Natural killer cell (primary cell): ENCODE data around the gene SLC12A1. TPM values are rescaled to one million over a fixed set of nuclear protein-coding genes. Genes with fewer than 3 reads are reported as not detected.

Source experiments
- ATAC-seq, 3 donors: fragments of 150-1000 bp in 2 of 3; fragments of 200-7000 bp in 1 of 3; cut with Tn5 transposase; 1 replicate in 1 of 3; 2 replicates in 2 of 3; pipeline ENCODE4 v1.10.0; 2021; ENCODE audit warnings: mild to moderate bottlenecking in 2 of 3, moderate library complexity in 2 of 3
- DNase-seq, 2 donors: peaks; one replicate each; pipeline versions ENCODE4 v3.0.0 to v3.0.0-alpha.2; 2013 to 2021; ENCODE audit warnings: mixed read lengths in 1 of 2
- H3K27ac ChIP-seq: one replicate; pipeline ENCODE4 v1.5.1; 2013; ENCODE audit warnings: mild to moderate bottlenecking, low read length
- H3K27me3 ChIP-seq: one replicate; pipeline ENCODE4 v1.6.1; 2013; ENCODE audit warnings: low read length; ENCODE audit not compliant: control insufficient read depth, insufficient read depth
- H3K36me3 ChIP-seq: one replicate; pipeline ENCODE4 v1.6.1; 2013; ENCODE audit warnings: low read length; ENCODE audit not compliant: control insufficient read depth, insufficient read depth
- H3K4me1 ChIP-seq: one replicate; pipeline ENCODE4 v1.6.1; 2013; ENCODE audit warnings: low read length; ENCODE audit not compliant: control insufficient read depth, insufficient read depth
- H3K4me3 ChIP-seq: one replicate; pipeline ENCODE4 v1.5.1; 2013; ENCODE audit warnings: low read length
- H3K9me3 ChIP-seq: one replicate; pipeline ENCODE4 v1.6.1; 2013; ENCODE audit warnings: low read length; ENCODE audit not compliant: control insufficient read depth, insufficient read depth
- H3K27ac Mint-ChIP-seq, 2 donors: one replicate each; pipeline ENCODE4 v1.8.0; 2022; ENCODE audit warnings: mild to moderate bottlenecking in 2 of 2, mixed read lengths in 2 of 2, moderate library complexity in 1 of 2
- H3K27me3 Mint-ChIP-seq, 2 donors: one replicate each; pipeline ENCODE4 v1.8.0; 2022; ENCODE audit warnings: low read depth in 2 of 2, mixed read lengths in 2 of 2
- H3K36me3 Mint-ChIP-seq: one replicate; pipeline ENCODE4 v1.8.0; 2022; ENCODE audit warnings: mixed read lengths
- H3K4me1 Mint-ChIP-seq, 2 donors: one replicate each; pipeline ENCODE4 v1.8.0; 2022; ENCODE audit warnings: mixed read lengths in 2 of 2
- H3K4me3 Mint-ChIP-seq: one replicate; pipeline ENCODE4 v1.8.0; 2022; ENCODE audit warnings: mild to moderate bottlenecking, moderate library complexity, mixed read lengths
- H3K9me3 Mint-ChIP-seq, 2 donors: one replicate each; pipeline ENCODE4 v1.8.0; 2022; ENCODE audit warnings: mixed read lengths in 2 of 2
- WGBS: methylation state at CpG from one replicate; pipeline ENCODE4 v1.1.7; 2013; ENCODE audit warnings: missing lambda C conversion rate; ENCODE audit not compliant: insufficient coverage; 5-methylcytosine and 5-hydroxymethylcytosine counted together
- intact Hi-C: fragments of 100-400 bp; cut with micrococcal nuclease; formaldehyde crosslinking; loops from one replicate; pipeline ENCODE4 v1.14.2; 2022
- total RNA-seq, 4 donors: library from RNA; stranded (reverse); fragments of 120-200 nt in 1 of 4; gene quantifications; one replicate each; pipeline versions ENCODE4 v1.2.3 to v1.2.4, GENCODE V29; 2013 to 2022
- TF ChIP-seq, protein P1 (sequence below): fragments of 200-600 bp; IDR thresholded peaks from one replicate; pipeline ENCODE4 v1.8.0; 2022; ENCODE audit warnings: antibody characterized with exemption

SLC12A1 gene
- total RNA-seq = not detected
- not detected for total RNA-seq (2013)

DNA sequence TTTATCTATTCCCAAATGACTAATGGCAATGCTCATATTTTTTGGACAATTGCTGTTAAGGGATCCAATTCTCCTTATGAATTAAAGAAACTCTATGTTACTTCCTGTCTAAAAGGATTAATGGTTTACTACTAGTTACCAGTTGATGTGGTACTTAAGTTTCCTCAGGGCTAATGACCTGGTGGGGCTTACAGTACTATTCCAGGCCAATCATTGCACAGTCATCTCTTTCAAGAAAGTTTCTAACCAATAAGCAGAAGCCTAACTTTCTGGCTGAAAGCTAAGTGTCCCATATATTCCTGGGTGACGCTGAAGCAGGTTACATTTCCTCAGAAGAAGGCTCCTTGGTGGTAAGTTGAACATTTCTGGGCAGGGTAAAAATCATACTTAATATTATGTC is at the start of gene SLC12A1:
SLC12A1 (plus strand) TSS at position 322 of the 400 bp plus-strand sequence. CDS start 1,418 bp downstream, outside the sequence.
- no peaks in the 10 kb centered on the region for H3K9me3 Mint-ChIP-seq
- no peak for ATAC-seq
- H3K4me1 Mint-ChIP-seq = no peaks in the 10 kb centered on the region

DNA sequence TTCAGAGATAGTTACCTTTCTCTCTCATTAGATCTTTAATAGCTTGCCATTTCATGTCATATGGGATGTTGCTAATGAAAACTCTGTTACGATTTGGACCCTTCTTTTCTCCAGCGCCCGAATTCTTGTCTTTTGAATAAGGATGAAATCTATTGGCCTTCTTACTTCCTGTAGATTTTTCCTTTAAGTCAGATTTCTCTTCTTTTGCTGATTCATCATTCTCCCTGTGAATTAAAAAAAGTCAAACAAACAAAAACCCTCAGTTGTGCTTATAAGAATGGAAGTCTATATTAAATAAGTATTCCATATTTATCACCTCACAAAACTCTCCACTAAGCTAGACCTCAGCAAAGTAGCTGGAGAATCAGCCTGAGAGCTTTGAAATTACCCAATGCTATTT is 37.5 kb upstream of the SLC12A1 start:
- Histone ChIP-seq H3K27me3 (no peaks in the 10 kb centered on the region), H3K9me3 (no peaks in the 10 kb centered on the region), H3K4me3 (no peak overlapping the region), H3K27ac (no peak overlapping the region), H3K36me3 (no peaks in the 10 kb centered on the region), H3K4me1 (no peaks in the 10 kb centered on the region)
- H3K4me1 Mint-ChIP-seq = no peaks in the 10 kb centered on the region
- ATAC-seq (no peak), DNase-seq (no peak)
- H3K9me3 Mint-ChIP-seq = peaks cover 0 to 2% of the 10 kb centered on the region in 2 donors
- H3K4me3 Mint-ChIP-seq = no peak overlapping the region
- no peaks in the 10 kb centered on the region for H3K27me3 Mint-ChIP-seq
- TF ChIP-seq, protein P1, sequence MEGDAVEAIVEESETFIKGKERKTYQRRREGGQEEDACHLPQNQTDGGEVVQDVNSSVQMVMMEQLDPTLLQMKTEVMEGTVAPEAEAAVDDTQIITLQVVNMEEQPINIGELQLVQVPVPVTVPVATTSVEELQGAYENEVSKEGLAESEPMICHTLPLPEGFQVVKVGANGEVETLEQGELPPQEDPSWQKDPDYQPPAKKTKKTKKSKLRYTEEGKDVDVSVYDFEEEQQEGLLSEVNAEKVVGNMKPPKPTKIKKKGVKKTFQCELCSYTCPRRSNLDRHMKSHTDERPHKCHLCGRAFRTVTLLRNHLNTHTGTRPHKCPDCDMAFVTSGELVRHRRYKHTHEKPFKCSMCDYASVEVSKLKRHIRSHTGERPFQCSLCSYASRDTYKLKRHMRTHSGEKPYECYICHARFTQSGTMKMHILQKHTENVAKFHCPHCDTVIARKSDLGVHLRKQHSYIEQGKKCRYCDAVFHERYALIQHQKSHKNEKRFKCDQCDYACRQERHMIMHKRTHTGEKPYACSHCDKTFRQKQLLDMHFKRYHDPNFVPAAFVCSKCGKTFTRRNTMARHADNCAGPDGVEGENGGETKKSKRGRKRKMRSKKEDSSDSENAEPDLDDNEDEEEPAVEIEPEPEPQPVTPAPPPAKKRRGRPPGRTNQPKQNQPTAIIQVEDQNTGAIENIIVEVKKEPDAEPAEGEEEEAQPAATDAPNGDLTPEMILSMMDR = no peak
- intact Hi-C loops = no loop called here
- H3K36me3 Mint-ChIP-seq = peaks cover 6% of the 10 kb centered on the region
- WGBS = 61% methylated on average over 3 of the region's 3 CpGs
- H3K27ac Mint-ChIP-seq = no peak overlapping the region

More for the DNA sequence above, at the start of gene SLC12A1:
- intact Hi-C loops = no loop called here
- no peak for DNase-seq
- Mint-ChIP-seq H3K27ac (no peak within 1 kb of the TSS), H3K27me3 (peaks cover 10 to 24% of the 10 kb centered on the region in 2 donors), H3K4me3 (no peak within 1 kb of the TSS), H3K36me3 (no peaks in the 10 kb centered on the region)
- no peaks in the 10 kb centered on the region for H3K4me1 ChIP-seq
- no peaks in the 10 kb centered on the region for H3K36me3 ChIP-seq
- H3K27me3 ChIP-seq = no peaks in the 10 kb centered on the region
- no peak within 1 kb of the TSS for H3K4me3 ChIP-seq
- 83% methylated on average over 1 of the region's 1 CpG for WGBS
- TF ChIP-seq, protein P1 = no peak
- H3K27ac ChIP-seq = no peak within 1 kb of the TSS
- H3K9me3 ChIP-seq = no peaks in the 10 kb centered on the region

DNA sequence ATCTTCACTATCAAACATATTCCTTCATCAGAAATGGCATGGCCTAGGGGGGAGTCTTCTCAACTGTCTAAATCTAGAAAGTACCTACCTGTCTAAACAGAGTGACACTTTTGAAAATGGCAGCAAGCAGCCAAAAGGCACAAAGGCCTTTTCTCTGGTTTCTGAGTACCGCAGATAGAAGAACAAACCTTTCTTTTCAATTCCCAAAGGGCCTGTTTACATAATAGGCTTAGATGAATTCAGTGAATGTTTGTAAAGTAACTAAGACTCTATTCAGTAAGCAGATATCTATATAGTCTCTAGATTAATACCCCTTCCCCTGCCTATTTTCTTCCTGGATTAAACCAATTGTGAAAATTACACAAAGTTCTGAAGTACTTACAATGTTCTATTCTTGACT is 35.1 kb upstream of the SLC12A1 start:
- H3K9me3 ChIP-seq = no peaks in the 10 kb centered on the region
- H3K27ac Mint-ChIP-seq = no peak overlapping the region
- H3K4me3 Mint-ChIP-seq = no peak overlapping the region
- 83% methylated on average over 1 of the region's 1 CpG for WGBS
- no peaks in the 10 kb centered on the region for H3K4me1 ChIP-seq
- H3K4me3 ChIP-seq = no peak overlapping the region
- DNase-seq = no peak
- ATAC-seq = no peak
- H3K36me3 Mint-ChIP-seq = no peaks in the 10 kb centered on the region
- H3K27me3 Mint-ChIP-seq = no peaks in the 10 kb centered on the region
- no peaks in the 10 kb centered on the region for H3K4me1 Mint-ChIP-seq
- no peaks in the 10 kb centered on the region for H3K36me3 ChIP-seq
- intact Hi-C loops = no loop called here
- H3K27ac ChIP-seq = no peak overlapping the region
- no peaks in the 10 kb centered on the region for H3K27me3 ChIP-seq
- TF ChIP-seq, protein P1 = no peak
- H3K9me3 Mint-ChIP-seq = peaks cover 0 to 2% of the 10 kb centered on the region in 2 donors

DNA sequence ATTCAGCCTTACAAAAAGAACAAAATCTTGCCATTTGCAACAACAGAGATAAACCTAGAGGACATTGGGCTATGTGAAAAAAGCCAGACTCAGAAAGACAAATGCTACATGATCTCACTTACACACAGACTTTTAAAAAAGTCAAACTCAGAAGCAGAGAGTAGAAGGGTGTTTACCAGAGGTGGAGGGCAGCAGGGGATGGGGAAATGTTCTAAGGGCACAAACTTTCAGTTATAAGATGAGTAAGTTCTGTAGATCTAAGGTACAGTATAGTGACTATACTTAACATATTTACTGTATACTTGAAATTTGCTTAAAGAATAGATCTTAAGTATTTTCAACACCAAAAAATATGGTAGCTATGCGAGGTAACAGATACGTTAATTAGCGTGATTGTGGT is 31.0 kb upstream of the SLC12A1 start:
- Histone ChIP-seq H3K4me1 (peaks cover 4% of the 10 kb centered on the region), H3K27ac (no peak overlapping the region), H3K27me3 (peaks cover 6% of the 10 kb centered on the region), H3K9me3 (no peaks in the 10 kb centered on the region), H3K36me3 (no peaks in the 10 kb centered on the region), H3K4me3 (no peak overlapping the region)
- H3K4me1 Mint-ChIP-seq = peaks cover 10 to 11% of the 10 kb centered on the region in 2 donors
- peaks cover 0 to 2% of the 10 kb centered on the region in 2 donors for H3K9me3 Mint-ChIP-seq
- TF ChIP-seq, protein P1 = no peak
- no peak overlapping the region for H3K4me3 Mint-ChIP-seq
- peaks cover 3 to 10% of the 10 kb centered on the region in 2 donors for H3K27me3 Mint-ChIP-seq
- no peak for DNase-seq
- no peak overlapping the region for H3K27ac Mint-ChIP-seq
- ATAC-seq = no peak
- H3K36me3 Mint-ChIP-seq = no peaks in the 10 kb centered on the region
- WGBS = 100% methylated on average over 3 of the region's 3 CpGs
- intact Hi-C loops = no loop called here
